Upper lobe of left lung (tissue), 6 donors: ENCODE results near the gene FNDC1. TPM values are rescaled to one million over a fixed set of nuclear protein-coding genes. Genes with fewer than 3 reads are reported as not detected.
A peak's percentile ranks its signal among the peaks of the same experiment; 100 is the strongest.
"Not testable (repeated sequence)": the region's sequence is repeated elsewhere in the genome, so short reads cannot be mapped to it uniquely, and the experiment has no call there.

Source experiments
- ATAC-seq, 2 donors: fragments of 200-7000 bp; cut with Tn5 transposase; one replicate each; pipeline ENCODE4 v1.9.1; 2022; ENCODE audit warnings: mild to moderate bottlenecking in 2 of 2, moderate library complexity in 2 of 2; ENCODE audit not compliant: low FRiP score in 2 of 2
- DNase-seq, 2 donors: peaks; one replicate each; pipeline ENCODE4 v3.0.0-alpha.2; 2019 to 2020
- H3K27ac ChIP-seq, 4 donors: fragments of 200-600 bp; sonication (generic); one replicate each; pipeline ENCODE4 v1.5.1; 2016 to 2019
- H3K27me3 ChIP-seq, 4 donors: fragments of 200-600 bp; sonication (generic); one replicate each; pipeline ENCODE4 v1.5.1; 2017 to 2019
- H3K36me3 ChIP-seq, 4 donors: fragments of 200-600 bp; sonication (generic); one replicate each; pipeline ENCODE4 v1.5.1; 2016 to 2019
- H3K4me1 ChIP-seq, 4 donors: fragments of 200-600 bp; sonication (generic); one replicate each; pipeline ENCODE4 v1.5.1; 2018 to 2019
- H3K4me3 ChIP-seq, 4 donors: fragments of 200-600 bp; sonication (generic); one replicate each; pipeline ENCODE4 v1.5.1; 2017 to 2019; ENCODE audit warnings: mild to moderate bottlenecking in 2 of 4, moderate library complexity in 1 of 4
- H3K9me3 ChIP-seq, 4 donors: fragments of 200-600 bp; sonication (generic); one replicate each; pipeline ENCODE4 v1.5.1; 2018 to 2019
- EP300 ChIP-seq, 4 donors: sonication (generic); formaldehyde crosslinking; IDR thresholded peaks; one replicate each; pipeline ENCODE4 v1.5.1; 2017; ENCODE audit warnings: antibody characterized with exemption in 4 of 4, control low read depth in 2 of 4
- POLR2A ChIP-seq, 4 donors: fragments of 450-650 bp; IDR thresholded peaks; one replicate each; pipeline ENCODE4 v1.5.1; 2016 to 2017; ENCODE audit warnings: antibody characterized with exemption in 4 of 4, mild to moderate bottlenecking in 2 of 4
- POLR2AphosphoS5 ChIP-seq, 2 donors: sonication (generic); formaldehyde crosslinking; IDR thresholded peaks; one replicate each; pipeline ENCODE4 v1.5.1; 2017; ENCODE audit warnings: antibody characterized with exemption in 2 of 2
- WGBS, 2 donors: methylation state at CpG; one replicate each; pipeline ENCODE4 v1.1.5; 2017 to 2018; 5-methylcytosine and 5-hydroxymethylcytosine counted together
- total RNA-seq, 6 donors: library from RNA; depleted of rRNA in 4 of 6; stranded (reverse); fragments of >200 nt in 4 of 6; gene quantifications; one replicate each; pipeline versions ENCODE4 v1.1.0 to v1.2.1, GENCODE V29; 2016 to 2021
- TF ChIP-seq, protein P1 (sequence below), 6 experiments: fragments of 450-650 bp in 4 of 6; fragments of 200-600 bp in 2 of 6; sonication (generic) in 2 of 6; IDR thresholded peaks; one replicate each; pipeline ENCODE4 v1.5.1; 2016 to 2019; ENCODE audit warnings: antibody characterized with exemption in 6 of 6
- donor health status: DM: no; HTN: no; CAD: no; lungs with moderate emphysema.
- donor health status: DM: no; HTN: yes; CAD: no; lungs with severe emphysema.

The FNDC1 gene
- total RNA-seq, 6 donors from 2014 or later = 0.30 to 1.8 (median 0.65) TPM; not detected in 2

DNA sequence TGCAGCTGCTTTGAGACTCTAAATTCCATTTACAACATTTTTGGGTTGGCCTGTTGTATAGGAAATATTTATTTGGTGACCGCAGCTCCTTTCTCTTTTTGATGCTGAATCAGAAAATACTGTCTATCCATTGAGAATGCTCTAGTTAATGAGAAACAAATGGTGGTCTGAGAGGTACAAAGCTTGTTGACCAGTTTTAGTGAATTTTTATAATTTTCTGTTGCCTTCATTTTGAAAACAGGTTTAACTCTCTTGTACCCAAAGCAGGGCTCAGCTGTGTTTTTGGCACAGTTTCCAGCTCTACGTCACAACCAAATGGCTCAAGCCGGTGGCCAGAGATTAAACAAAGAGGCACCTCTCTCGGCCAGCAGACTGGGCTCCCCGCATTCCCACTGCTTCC is 113.2 kb downstream of the FNDC1 start:
- Histone ChIP-seq H3K4me3 (no peak overlapping the region), H3K27ac (no peak overlapping the region), H3K36me3 (no peaks in the 10 kb centered on the region), H3K9me3 (no peaks in the 10 kb centered on the region), H3K4me1 (no peaks in the 10 kb centered on the region), H3K27me3 (no peaks in the 10 kb centered on the region)
- DNase-seq (no peak), ATAC-seq (no peak)
- TF ChIP-seq POLR2AphosphoS5 (IDR thresholded peaks at IDR 0.05) (no peak), POLR2A (IDR thresholded peaks at IDR 0.05) (no peak), EP300 (IDR thresholded peaks at IDR 0.05) (no peak)
- TF ChIP-seq, protein P1, sequence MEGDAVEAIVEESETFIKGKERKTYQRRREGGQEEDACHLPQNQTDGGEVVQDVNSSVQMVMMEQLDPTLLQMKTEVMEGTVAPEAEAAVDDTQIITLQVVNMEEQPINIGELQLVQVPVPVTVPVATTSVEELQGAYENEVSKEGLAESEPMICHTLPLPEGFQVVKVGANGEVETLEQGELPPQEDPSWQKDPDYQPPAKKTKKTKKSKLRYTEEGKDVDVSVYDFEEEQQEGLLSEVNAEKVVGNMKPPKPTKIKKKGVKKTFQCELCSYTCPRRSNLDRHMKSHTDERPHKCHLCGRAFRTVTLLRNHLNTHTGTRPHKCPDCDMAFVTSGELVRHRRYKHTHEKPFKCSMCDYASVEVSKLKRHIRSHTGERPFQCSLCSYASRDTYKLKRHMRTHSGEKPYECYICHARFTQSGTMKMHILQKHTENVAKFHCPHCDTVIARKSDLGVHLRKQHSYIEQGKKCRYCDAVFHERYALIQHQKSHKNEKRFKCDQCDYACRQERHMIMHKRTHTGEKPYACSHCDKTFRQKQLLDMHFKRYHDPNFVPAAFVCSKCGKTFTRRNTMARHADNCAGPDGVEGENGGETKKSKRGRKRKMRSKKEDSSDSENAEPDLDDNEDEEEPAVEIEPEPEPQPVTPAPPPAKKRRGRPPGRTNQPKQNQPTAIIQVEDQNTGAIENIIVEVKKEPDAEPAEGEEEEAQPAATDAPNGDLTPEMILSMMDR (IDR thresholded peaks at IDR 0.05) = no peak
- WGBS, 2 donors = 36 to 53% methylated on average over 4 to 5 of the region's 5 CpGs

DNA sequence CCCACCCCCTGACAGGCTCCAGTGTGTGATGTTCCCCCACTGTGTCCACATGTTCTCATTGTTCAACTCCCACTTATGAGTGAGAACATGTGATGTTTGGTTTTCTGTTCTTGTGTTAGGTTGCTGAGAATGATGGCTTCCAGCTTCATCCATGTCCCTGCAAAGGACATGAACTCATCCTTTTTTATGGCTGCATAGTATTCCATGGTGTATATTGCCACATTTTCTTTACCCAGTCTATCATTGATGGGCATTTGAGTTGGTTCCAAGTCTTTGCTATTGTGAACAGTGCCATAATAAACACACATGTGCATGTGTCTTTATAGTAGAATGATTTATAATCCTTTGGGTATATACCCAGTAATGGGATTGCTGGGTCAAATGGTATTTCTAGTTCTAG is 115.5 kb downstream of the FNDC1 start:
- not testable (repeated sequence) for H3K27me3 ChIP-seq, H3K27ac ChIP-seq, H3K4me3 ChIP-seq, H3K4me1 ChIP-seq, ATAC-seq, H3K9me3 ChIP-seq, H3K36me3 ChIP-seq, DNase-seq

DNA sequence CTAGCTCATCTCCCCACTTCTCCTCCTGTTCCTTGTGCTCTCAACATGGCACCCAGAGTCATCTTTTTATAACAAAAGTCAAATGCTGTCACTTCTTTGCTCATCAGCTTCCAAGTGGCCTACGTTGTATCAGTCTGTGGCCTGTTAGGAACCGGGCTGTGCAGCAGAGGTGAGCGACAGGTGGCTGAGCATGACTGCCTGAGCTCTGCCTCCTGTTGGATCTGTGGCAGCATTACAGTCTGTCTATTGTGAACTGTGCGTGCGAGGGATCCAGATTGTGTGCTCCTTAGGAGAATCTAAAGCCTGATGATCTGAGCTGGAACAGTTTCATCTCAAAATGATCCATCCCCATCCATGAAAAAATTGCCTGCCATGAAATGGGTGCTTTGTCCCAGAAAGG is 129.6 kb downstream of the FNDC1 start:
- Histone ChIP-seq H3K27ac (no peak overlapping the region), H3K4me3 (no peak overlapping the region), H3K36me3 (no peaks in the 10 kb centered on the region), H3K27me3 (no peaks in the 10 kb centered on the region), H3K9me3 (no peaks in the 10 kb centered on the region), H3K4me1 (no peaks in the 10 kb centered on the region)
- WGBS, 2 donors = 97 to 100% methylated on average over 5 of the region's 5 CpGs
- DNase-seq = no peak
- TF ChIP-seq POLR2A (IDR thresholded peaks at IDR 0.05) = no peak
- TF ChIP-seq, protein P1 (IDR thresholded peaks at IDR 0.05) = no peak
- no peak for TF ChIP-seq POLR2AphosphoS5 (IDR thresholded peaks at IDR 0.05)
- TF ChIP-seq EP300 (IDR thresholded peaks at IDR 0.05) = no peak
- no peak for ATAC-seq

DNA sequence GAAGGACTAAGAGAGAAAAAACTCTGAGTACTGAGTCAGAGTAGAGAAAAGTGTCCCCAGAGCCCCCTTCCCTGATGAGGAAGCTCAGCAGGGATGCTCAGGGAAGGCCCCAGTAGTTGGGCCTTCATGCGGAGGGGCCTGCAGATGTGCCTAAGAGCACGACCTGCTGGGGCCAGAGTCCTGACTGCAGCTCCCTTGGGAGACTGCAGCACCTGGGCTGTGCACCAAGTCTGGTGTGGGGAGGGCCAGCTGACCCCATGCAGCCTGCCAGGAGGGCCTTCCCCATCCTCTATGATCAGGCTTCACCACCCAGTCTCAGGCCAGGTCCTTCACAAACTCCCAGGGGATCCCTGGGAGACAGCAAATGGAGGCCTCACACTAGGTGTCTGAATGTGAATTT is 130.4 kb downstream of the FNDC1 start:
- Histone ChIP-seq H3K27me3 (no peaks in the 10 kb centered on the region), H3K4me3 (no peak overlapping the region), H3K4me1 (no peaks in the 10 kb centered on the region), H3K9me3 (no peaks in the 10 kb centered on the region), H3K27ac (no peak overlapping the region), H3K36me3 (no peaks in the 10 kb centered on the region)
- TF ChIP-seq EP300 (IDR thresholded peaks at IDR 0.05) = no peak
- peak in 1 of 2 donors; percentile 11 for DNase-seq
- peak in 1 of 2 donors; percentile 17 for ATAC-seq
- WGBS, 2 donors = 78 to 96% methylated on average over 2 of the region's 2 CpGs

DNA sequence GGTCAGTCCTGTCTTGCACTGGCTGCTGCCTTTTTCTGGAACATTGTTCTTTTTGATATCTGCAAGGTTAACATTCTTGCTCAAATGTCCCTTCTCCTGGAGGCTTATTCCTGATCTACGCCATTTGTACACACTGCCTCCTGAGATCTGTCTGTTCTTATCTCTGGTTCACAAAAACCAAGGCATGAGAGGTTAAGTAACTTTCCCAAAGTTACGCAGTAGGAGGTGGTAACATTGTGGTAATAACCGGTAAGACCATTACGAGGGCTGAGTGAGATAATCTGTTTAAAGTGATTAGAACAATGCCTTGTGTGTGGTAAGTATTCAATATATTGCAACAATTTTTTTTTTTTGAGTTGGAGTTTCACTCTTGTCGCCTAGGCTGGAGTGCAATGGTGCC is 132.1 kb downstream of the FNDC1 start:
- no peak for DNase-seq
- TF ChIP-seq POLR2A (IDR thresholded peaks at IDR 0.05) (no peak), POLR2AphosphoS5 (IDR thresholded peaks at IDR 0.05) (no peak), EP300 (IDR thresholded peaks at IDR 0.05) (no peak)
- TF ChIP-seq, protein P1 (IDR thresholded peaks at IDR 0.05) = no peak
- 86 to 90% methylated on average over 5 of the region's 5 CpGs for WGBS, 2 donors
- Histone ChIP-seq H3K27me3 (no peaks in the 10 kb centered on the region), H3K4me3 (no peak overlapping the region), H3K4me1 (no peaks in the 10 kb centered on the region), H3K9me3 (no peaks in the 10 kb centered on the region), H3K36me3 (no peaks in the 10 kb centered on the region), H3K27ac (no peak overlapping the region)
- ATAC-seq = no peak

DNA sequence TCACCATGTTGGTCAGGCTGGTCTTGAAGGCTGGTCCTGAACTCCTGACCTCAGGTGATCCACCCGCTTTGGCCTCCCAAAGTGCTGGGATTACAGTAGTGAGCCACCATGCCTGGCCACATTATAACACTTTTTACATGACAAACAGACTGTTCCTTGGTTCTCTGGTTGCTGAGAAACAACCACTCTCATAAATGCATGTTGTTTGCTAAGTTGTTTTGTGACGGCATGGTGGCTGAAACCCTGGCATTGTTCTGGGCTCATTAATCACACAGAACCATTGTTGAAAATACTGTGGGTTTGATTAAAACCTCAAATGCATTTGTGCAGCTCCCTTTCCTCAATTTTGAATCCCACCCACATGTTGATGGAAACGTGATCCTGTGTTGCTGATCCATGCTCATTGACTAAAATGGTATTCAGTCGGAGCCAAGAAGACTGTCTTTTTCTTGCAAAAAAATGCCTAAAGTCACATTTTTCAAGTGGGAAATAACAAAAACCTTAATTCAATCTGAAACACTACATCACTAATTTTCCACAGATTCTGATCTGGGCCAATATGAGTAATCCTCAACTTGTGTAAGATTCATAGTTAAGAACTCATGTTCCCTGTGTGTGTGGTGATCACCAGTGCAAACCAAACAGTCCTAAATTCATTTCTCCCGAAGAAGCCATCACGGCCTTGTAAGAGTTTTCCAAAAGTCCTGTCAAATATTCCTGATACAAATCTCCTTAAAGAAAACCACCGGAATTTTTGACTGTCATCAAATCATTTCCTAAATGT is 132.8 kb downstream of the FNDC1 start:
- 85 to 86% methylated on average over 7 of the region's 7 CpGs for WGBS, 2 donors
- ATAC-seq (no peak), DNase-seq (no peak)
- no peaks in the 10 kb centered on the region for H3K27me3 ChIP-seq
- H3K4me1 ChIP-seq = no peaks in the 10 kb centered on the region
- H3K27ac ChIP-seq = no peak overlapping the region
- no peaks in the 10 kb centered on the region for H3K36me3 ChIP-seq
- H3K9me3 ChIP-seq = no peaks in the 10 kb centered on the region
- H3K4me3 ChIP-seq = no peak overlapping the region
- TF ChIP-seq EP300 (IDR thresholded peaks at IDR 0.05) = no peak
- TF ChIP-seq, protein P1 (IDR thresholded peaks at IDR 0.05) = no peak
- TF ChIP-seq POLR2AphosphoS5 (IDR thresholded peaks at IDR 0.05) = no peak
- TF ChIP-seq POLR2A (IDR thresholded peaks at IDR 0.05) = no peak
